ENCODE data around the gene TMEM131L. TPM values are rescaled to one million over a fixed set of nuclear protein-coding genes. Genes with fewer than 3 reads are reported as not detected.

TMEM131L gene
- total RNA-seq, 1 experiment from 2014 or later: 14.6 TPM

DNA sequence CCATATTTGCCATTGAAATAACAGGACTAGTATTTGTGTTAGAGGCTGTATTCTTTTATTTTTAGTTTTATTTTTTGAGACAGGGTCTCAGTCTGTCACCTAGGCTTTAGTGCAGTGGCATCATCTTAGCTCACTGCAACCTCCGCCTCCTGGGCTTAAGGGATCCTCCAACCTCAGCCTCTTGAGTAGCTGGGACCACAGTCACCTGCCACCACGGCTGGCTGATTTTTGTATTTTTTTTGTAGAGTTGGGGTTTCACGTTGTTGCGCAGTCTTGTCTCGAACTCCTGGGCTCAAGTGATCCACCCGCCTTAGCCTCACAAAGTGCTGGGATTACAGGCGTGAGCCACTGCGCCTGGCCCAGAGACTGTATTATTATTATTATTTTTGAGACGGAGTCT is 15.3 kb downstream of the TMEM131L start:
- Mint-ChIP-seq H3K36me3 (ENCODE audit: insufficient read depth in 1 of 3, low read depth in 3 of 3) (peaks cover 0 to 15% (median 8%) of the 10 kb centered on the region in 3 experiments; a peak in 5 of 7 replicates), H3K4me3 (no peak overlapping the region), H3K27ac (no peak overlapping the region), H3K4me1 (peaks cover 31 to 32% of the 10 kb centered on the region in 2 experiments), H3K27me3 (ENCODE audit: low read depth) (no peaks in the 10 kb centered on the region), H3K9me3 (no peaks in the 10 kb centered on the region)
- H2BK15ac ChIP-seq (ENCODE audit: low read depth, low read length): no peak overlapping the region
- H3K27ac ChIP-seq (ENCODE audit: insufficient read length, low read depth, low read length): no peak overlapping the region
- no peak overlapping the region for H3K9ac ChIP-seq (ENCODE audit: extremely low read depth, insufficient read length, low read length)
- no peak overlapping the region for H4K8ac ChIP-seq (replicated peaks; ENCODE audit: insufficient read length, low read depth, low read length)
- no peak overlapping the region for H3K4ac ChIP-seq (ENCODE audit: low read depth, low read length)
- H3K14ac ChIP-seq (ENCODE audit: insufficient read depth, low read length): no peak overlapping the region
- no peaks in the 10 kb centered on the region for H4K20me1 ChIP-seq (ENCODE audit: control insufficient read depth, insufficient read depth, insufficient read length)
- H2BK120ac ChIP-seq (ENCODE audit: low read depth, low read length, poor library complexity, severe bottlenecking): no peak overlapping the region
- H3K79me2 ChIP-seq (ENCODE audit: insufficient read depth, low read length): peaks cover 2% of the 10 kb centered on the region; the same call in 1 of the 2 replicates
- H3K79me1 ChIP-seq (ENCODE audit: insufficient read depth, low read depth, low read length, poor library complexity, severe bottlenecking): no peaks in the 10 kb centered on the region
- no peaks in the 10 kb centered on the region for H3K23me2 ChIP-seq (ENCODE audit: insufficient read length, low read depth, low read length, poor library complexity, severe bottlenecking)
- no CpG with 5 or more reads among the region's 9 CpGs for WGBS (ENCODE audit: extremely low coverage, insufficient read length, low lambda C conversion rate)
- DNase-seq: no peak
- no peak overlapping the region for H4K5ac ChIP-seq (ENCODE audit: insufficient read length, low read depth, low read length)
- no peak overlapping the region for H3K23ac ChIP-seq (ENCODE audit: insufficient read length, low read depth, low read length)
- H4K91ac ChIP-seq (ENCODE audit: insufficient read length, low read depth, low read length): no peak overlapping the region
- H2BK12ac ChIP-seq (ENCODE audit: insufficient read length, low read depth, low read length): no peak overlapping the region
- no peaks in the 10 kb centered on the region for H3K9me3 ChIP-seq (ENCODE audit: control insufficient read depth, low read depth, low read length)
- no peak overlapping the region for H2AFZ ChIP-seq (ENCODE audit: low read length)
- H2BK5ac ChIP-seq (ENCODE audit: insufficient read length, low read length): no peak overlapping the region
- no peak overlapping the region for H3K18ac ChIP-seq (ENCODE audit: insufficient read length, low read depth, low read length)
- TF ChIP-seq, protein P1, sequence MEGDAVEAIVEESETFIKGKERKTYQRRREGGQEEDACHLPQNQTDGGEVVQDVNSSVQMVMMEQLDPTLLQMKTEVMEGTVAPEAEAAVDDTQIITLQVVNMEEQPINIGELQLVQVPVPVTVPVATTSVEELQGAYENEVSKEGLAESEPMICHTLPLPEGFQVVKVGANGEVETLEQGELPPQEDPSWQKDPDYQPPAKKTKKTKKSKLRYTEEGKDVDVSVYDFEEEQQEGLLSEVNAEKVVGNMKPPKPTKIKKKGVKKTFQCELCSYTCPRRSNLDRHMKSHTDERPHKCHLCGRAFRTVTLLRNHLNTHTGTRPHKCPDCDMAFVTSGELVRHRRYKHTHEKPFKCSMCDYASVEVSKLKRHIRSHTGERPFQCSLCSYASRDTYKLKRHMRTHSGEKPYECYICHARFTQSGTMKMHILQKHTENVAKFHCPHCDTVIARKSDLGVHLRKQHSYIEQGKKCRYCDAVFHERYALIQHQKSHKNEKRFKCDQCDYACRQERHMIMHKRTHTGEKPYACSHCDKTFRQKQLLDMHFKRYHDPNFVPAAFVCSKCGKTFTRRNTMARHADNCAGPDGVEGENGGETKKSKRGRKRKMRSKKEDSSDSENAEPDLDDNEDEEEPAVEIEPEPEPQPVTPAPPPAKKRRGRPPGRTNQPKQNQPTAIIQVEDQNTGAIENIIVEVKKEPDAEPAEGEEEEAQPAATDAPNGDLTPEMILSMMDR (conservative IDR thresholded peaks at IDR 0.05): no peak
- no peak overlapping the region for H3T11ph ChIP-seq (ENCODE audit: low read length)
- H3K4me1 ChIP-seq (ENCODE audit: insufficient read depth, low read length): peaks cover 3% of the 10 kb centered on the region; the same call in 1 of the 2 replicates
- H2AK5ac ChIP-seq (ENCODE audit: insufficient read length, low read length): no peak overlapping the region
- H2BK20ac ChIP-seq (ENCODE audit: low read depth, low read length, poor library complexity, severe bottlenecking): no peak overlapping the region
- H3K56ac ChIP-seq (ENCODE audit: insufficient read length, low read depth, low read length): no peak overlapping the region
- H3K27me3 ChIP-seq (ENCODE audit: insufficient read depth, low read length): no peaks in the 10 kb centered on the region
- H3K4me2 ChIP-seq (ENCODE audit: insufficient read depth, insufficient read length, low read length): no peak overlapping the region

All from H9 (cell line).